ENCODE results near the gene CNNM4.

CNNM4 gene

GRCh38 chr2:96798733-96799622 lies 38.3 kb downstream of the CNNM4 start:
- ATAC-seq, result no peak
- TF ChIP-seq PPARA (CRISPR knock-in tag; IDR thresholded peaks at IDR 0.05; ENCODE audit: borderline replicate concordance) (no peak), TCF4 (CRISPR knock-in tag; IDR thresholded peaks at IDR 0.05; ENCODE audit: borderline replicate concordance) (no peak), RARB (CRISPR knock-in tag; IDR thresholded peaks at IDR 0.05) (no peak), ZNF565 (CRISPR knock-in tag; conservative IDR thresholded peaks at IDR 0.05; ENCODE audit: low read depth) (no peak), TSHZ2 (CRISPR knock-in tag; IDR thresholded peaks at IDR 0.05) (no peak), ESRRG (CRISPR knock-in tag; IDR thresholded peaks at IDR 0.05) (no peak), ZFP30 (CRISPR knock-in tag; IDR thresholded peaks at IDR 0.05) (no peak), ZNF8 (CRISPR knock-in tag; IDR thresholded peaks at IDR 0.05) (no peak), ZFP3 (CRISPR knock-in tag; IDR thresholded peaks at IDR 0.05) (no peak), ARNTL (CRISPR knock-in tag; IDR thresholded peaks at IDR 0.05; ENCODE audit: borderline replicate concordance, low read depth) (no peak), SNAI2 (CRISPR knock-in tag; IDR thresholded peaks at IDR 0.05) (no peak), PATZ1 (CRISPR knock-in tag; IDR thresholded peaks at IDR 0.05; ENCODE audit: borderline replicate concordance) (no peak), ZC3H10 (CRISPR knock-in tag; IDR thresholded peaks at IDR 0.05) (no peak), ZNF70 (CRISPR knock-in tag; IDR thresholded peaks at IDR 0.05) (no peak), BACH2 (CRISPR knock-in tag; IDR thresholded peaks at IDR 0.05; ENCODE audit: borderline replicate concordance) (no peak), CSRNP3 (CRISPR knock-in tag; IDR thresholded peaks at IDR 0.05) (no peak), CSDC2 (CRISPR knock-in tag; IDR thresholded peaks at IDR 0.05) (no peak)

- TF ChIP-seq ZNF8 (CRISPR knock-in tag; IDR thresholded peaks at IDR 0.05), result no peak
- TF ChIP-seq POU6F1 (CRISPR knock-in tag; IDR thresholded peaks at IDR 0.05; ENCODE audit: borderline replicate concordance, low read depth), result no peak
- ATAC-seq, result no peak
These were observed 38.9 kb downstream of the CNNM4 start for GRCh38 chr2:96799623-96799935.

- TF ChIP-seq PPARA (CRISPR knock-in tag; IDR thresholded peaks at IDR 0.05; ENCODE audit: borderline replicate concordance) (no peak), ESRRG (CRISPR knock-in tag; IDR thresholded peaks at IDR 0.05) (no peak), CSRNP3 (CRISPR knock-in tag; IDR thresholded peaks at IDR 0.05) (no peak), ARNTL (CRISPR knock-in tag; IDR thresholded peaks at IDR 0.05; ENCODE audit: borderline replicate concordance, low read depth) (no peak), ZC3H10 (CRISPR knock-in tag; IDR thresholded peaks at IDR 0.05) (no peak), ZFP30 (CRISPR knock-in tag; IDR thresholded peaks at IDR 0.05) (no peak), SNAI2 (CRISPR knock-in tag; IDR thresholded peaks at IDR 0.05) (no peak), ZNF8 (CRISPR knock-in tag; IDR thresholded peaks at IDR 0.05) (no peak), POU6F1 (CRISPR knock-in tag; IDR thresholded peaks at IDR 0.05; ENCODE audit: borderline replicate concordance, low read depth) (no peak), BACH2 (CRISPR knock-in tag; IDR thresholded peaks at IDR 0.05; ENCODE audit: borderline replicate concordance) (no peak), ISL1 (CRISPR knock-in tag; IDR thresholded peaks at IDR 0.05) (no peak), PATZ1 (CRISPR knock-in tag; IDR thresholded peaks at IDR 0.05; ENCODE audit: borderline replicate concordance) (no peak), OSR1 (CRISPR knock-in tag; IDR thresholded peaks at IDR 0.05) (no peak), TCF4 (CRISPR knock-in tag; IDR thresholded peaks at IDR 0.05; ENCODE audit: borderline replicate concordance) (no peak), CSDC2 (CRISPR knock-in tag; IDR thresholded peaks at IDR 0.05) (no peak), ZFP3 (CRISPR knock-in tag; IDR thresholded peaks at IDR 0.05) (no peak)
- ATAC-seq, result peak; percentile 68
These were observed 39.6 kb downstream of the CNNM4 start for GRCh38 chr2:96800061-96801004.

All from SK-N-SH treated with all-trans-retinoic acid at 6 μM for 48 hours (cell line).